Testis (tissue), 2 donors: ENCODE results near the gene SLX4IP.

Experiments used
- POLR2A ChIP-seq: fragments of 450-650 bp; IDR thresholded peaks from one replicate; pipeline ENCODE4 v1.6.1; 2017; ENCODE audit warnings: antibody characterized with exemption, mild to moderate bottlenecking, moderate library complexity
- TF ChIP-seq, protein P1 (sequence below), 3 experiments: fragments of 450-650 bp in 2 of 3; fragments of 200-600 bp in 1 of 3; sonication (generic) in 1 of 3; IDR thresholded peaks; one replicate each; pipeline ENCODE4 v1.5.1; 2016 to 2019; ENCODE audit warnings: antibody characterized with exemption in 3 of 3, mild to moderate bottlenecking in 2 of 3, moderate library complexity in 1 of 3

DNA sequence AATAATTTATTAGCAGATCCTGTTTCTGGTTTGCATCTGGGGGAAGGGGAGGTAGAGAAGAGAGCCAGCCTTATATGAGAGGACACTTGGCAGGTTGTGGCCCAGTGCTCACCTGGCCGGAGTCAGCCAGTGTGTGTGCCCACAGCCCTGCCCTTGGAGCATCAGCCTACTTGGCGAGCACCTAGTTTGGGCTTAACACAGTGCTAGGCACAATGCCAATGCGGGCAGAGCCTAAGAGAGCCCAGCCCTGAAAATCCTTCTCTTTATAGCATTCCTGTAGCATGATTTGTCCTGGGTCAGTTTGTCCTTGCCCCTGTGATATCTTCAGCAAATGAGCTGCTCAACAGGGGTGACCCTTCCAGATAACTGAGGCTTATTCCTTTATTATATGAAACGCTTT, 73.0 kb downstream of the SLX4IP start:
- TF ChIP-seq, protein P1, sequence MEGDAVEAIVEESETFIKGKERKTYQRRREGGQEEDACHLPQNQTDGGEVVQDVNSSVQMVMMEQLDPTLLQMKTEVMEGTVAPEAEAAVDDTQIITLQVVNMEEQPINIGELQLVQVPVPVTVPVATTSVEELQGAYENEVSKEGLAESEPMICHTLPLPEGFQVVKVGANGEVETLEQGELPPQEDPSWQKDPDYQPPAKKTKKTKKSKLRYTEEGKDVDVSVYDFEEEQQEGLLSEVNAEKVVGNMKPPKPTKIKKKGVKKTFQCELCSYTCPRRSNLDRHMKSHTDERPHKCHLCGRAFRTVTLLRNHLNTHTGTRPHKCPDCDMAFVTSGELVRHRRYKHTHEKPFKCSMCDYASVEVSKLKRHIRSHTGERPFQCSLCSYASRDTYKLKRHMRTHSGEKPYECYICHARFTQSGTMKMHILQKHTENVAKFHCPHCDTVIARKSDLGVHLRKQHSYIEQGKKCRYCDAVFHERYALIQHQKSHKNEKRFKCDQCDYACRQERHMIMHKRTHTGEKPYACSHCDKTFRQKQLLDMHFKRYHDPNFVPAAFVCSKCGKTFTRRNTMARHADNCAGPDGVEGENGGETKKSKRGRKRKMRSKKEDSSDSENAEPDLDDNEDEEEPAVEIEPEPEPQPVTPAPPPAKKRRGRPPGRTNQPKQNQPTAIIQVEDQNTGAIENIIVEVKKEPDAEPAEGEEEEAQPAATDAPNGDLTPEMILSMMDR (IDR thresholded peaks at IDR 0.05) = no peak
- no peak for TF ChIP-seq POLR2A
